Mesenchymal stem cell (in vitro differentiated cells and primary cell): Measurements from ENCODE around the gene EXOC4.

Experiments used
- DNase-seq: peaks from one replicate; pipeline ENCODE4 v3.0.0-alpha.2; 2013
- H2AFZ ChIP-seq: one replicate; pipeline ENCODE4 v1.6.1; 2013; ENCODE audit warnings: low read depth, mild to moderate bottlenecking, control low read depth, inconsistent platforms, low read length, moderate library complexity
- H2AK5ac ChIP-seq: 2 replicates; pipeline ENCODE4 v1.6.1; 2013; ENCODE audit warnings: low read length, moderate library complexity, mild to moderate bottlenecking, inconsistent platforms; ENCODE audit not compliant: severe bottlenecking
- H2BK120ac ChIP-seq: one replicate; pipeline ENCODE4 v1.6.1; 2013; ENCODE audit warnings: low read depth, mild to moderate bottlenecking, inconsistent platforms, low read length, moderate library complexity
- H2BK12ac ChIP-seq, 2 experiments: one replicate each; pipeline ENCODE4 v1.6.1; 2013; ENCODE audit warnings: inconsistent platforms in 2 of 2, low read length in 2 of 2, mild to moderate bottlenecking in 2 of 2, moderate library complexity in 2 of 2, control low read depth in 1 of 2
- H2BK15ac ChIP-seq: one replicate; pipeline ENCODE4 v1.6.1; 2013; ENCODE audit warnings: mild to moderate bottlenecking, low read depth, inconsistent platforms; ENCODE audit not compliant: poor library complexity, severe bottlenecking
- H2BK5ac ChIP-seq: 2 replicates; pipeline ENCODE4 v1.6.1; 2013; ENCODE audit warnings: low read depth, mild to moderate bottlenecking, low read length, control low read depth, inconsistent platforms; ENCODE audit not compliant: poor library complexity, severe bottlenecking
- H3K14ac ChIP-seq, 2 experiments: one replicate each; pipeline ENCODE4 v1.6.1; 2013; ENCODE audit warnings: inconsistent platforms in 2 of 2, low read length in 2 of 2, control low read depth in 1 of 2, mild to moderate bottlenecking in 1 of 2, moderate library complexity in 1 of 2
- H3K18ac ChIP-seq, 2 experiments: one replicate each; pipeline ENCODE4 v1.6.1; 2013; ENCODE audit warnings: inconsistent platforms in 2 of 2, low read length in 2 of 2, control low read depth in 1 of 2, low read depth in 1 of 2, mild to moderate bottlenecking in 1 of 2
- H3K23ac ChIP-seq, 2 experiments: one replicate each; pipeline ENCODE4 v1.6.1; 2013; ENCODE audit warnings: inconsistent platforms in 2 of 2, low read length in 2 of 2, mild to moderate bottlenecking in 2 of 2, moderate library complexity in 2 of 2, control low read depth in 1 of 2
- H3K27ac ChIP-seq: 2 replicates; pipeline ENCODE4 v1.5.1; 2013; ENCODE audit warnings: mild to moderate bottlenecking, moderate library complexity, low read length, control low read depth, inconsistent platforms; ENCODE audit not compliant: poor library complexity, severe bottlenecking
- H3K27me3 ChIP-seq, 2 experiments: 2 replicates each; pipeline versions ENCODE4 v1.6.1 to v1.7.0; 2013; ENCODE audit warnings: low read length in 2 of 2, mild to moderate bottlenecking in 2 of 2, moderate library complexity in 2 of 2, control low read depth in 1 of 2, inconsistent platforms in 1 of 2; ENCODE audit not compliant: control insufficient read depth in 1 of 2, insufficient read depth in 1 of 2
- H3K36me3 ChIP-seq, 2 experiments: 2 replicates each; pipeline versions ENCODE4 v1.6.1 to v1.7.0; 2013; ENCODE audit warnings: low read length in 2 of 2, control low read depth in 1 of 2, inconsistent platforms in 1 of 2, low read depth in 1 of 2, mild to moderate bottlenecking in 1 of 2; ENCODE audit not compliant: insufficient read depth in 2 of 2, control insufficient read depth in 1 of 2
- H3K4ac ChIP-seq, 2 experiments: one replicate each; pipeline ENCODE4 v1.6.1; 2013; ENCODE audit warnings: inconsistent platforms in 2 of 2, low read length in 2 of 2, mild to moderate bottlenecking in 2 of 2, moderate library complexity in 2 of 2, control low read depth in 1 of 2, low read depth in 1 of 2
- H3K4me1 ChIP-seq: 2 replicates; pipeline ENCODE4 v1.6.1; 2013; ENCODE audit warnings: low read depth, low read length, control low read depth; ENCODE audit not compliant: control insufficient read depth, insufficient read depth
- H3K4me2 ChIP-seq: 2 replicates; pipeline ENCODE4 v1.6.1; 2013; ENCODE audit warnings: low read length, mild to moderate bottlenecking, inconsistent platforms; ENCODE audit not compliant: poor library complexity, severe bottlenecking
- H3K4me3 ChIP-seq, 2 experiments: 2 replicates each; pipeline versions ENCODE4 v1.5.1 to v1.7.0; 2013; ENCODE audit warnings: low read length in 2 of 2, mild to moderate bottlenecking in 2 of 2, control low read depth in 1 of 2, low read depth in 1 of 2; ENCODE audit not compliant: insufficient read depth in 1 of 2
- H3K79me1 ChIP-seq: replicated peaks from 2 replicates; pipeline ENCODE4 v1.6.1; 2013; ENCODE audit warnings: mild to moderate bottlenecking, control low read depth, low read length, inconsistent platforms; ENCODE audit not compliant: poor library complexity, severe bottlenecking
- H3K9ac ChIP-seq: 2 replicates; pipeline ENCODE4 v1.7.0; 2013; ENCODE audit warnings: mild to moderate bottlenecking, low read length, moderate library complexity
- H3K9me3 ChIP-seq: 2 replicates; pipeline ENCODE4 v1.7.0; 2013; ENCODE audit warnings: mild to moderate bottlenecking, low read length; ENCODE audit not compliant: control insufficient read depth
- H4K8ac ChIP-seq: one replicate; pipeline ENCODE4 v1.6.1; 2013; ENCODE audit warnings: inconsistent platforms, mild to moderate bottlenecking, low read length, moderate library complexity
- H4K91ac ChIP-seq: one replicate; pipeline ENCODE4 v1.6.1; 2013; ENCODE audit warnings: mild to moderate bottlenecking, low read length, inconsistent platforms
- WGBS: methylation state at CpG from one replicate; pipeline ENCODE4 v1.1.7; 2013; ENCODE audit warnings: mixed read lengths; 5-methylcytosine and 5-hydroxymethylcytosine counted together

The EXOC4 gene

GRCh38 chr7:133560900-133561299, 308.0 kb downstream of the EXOC4 start:
- Histone ChIP-seq H3K9ac (no peak overlapping the region), H2BK120ac (no peak overlapping the region), H3K9me3 (no peaks in the 10 kb centered on the region), H2AFZ (no peak overlapping the region), H3K4ac (no peak overlapping the region), H3K36me3 (no peaks in the 10 kb centered on the region), H2BK12ac (no peak overlapping the region), H2BK5ac (no peak overlapping the region), H2BK15ac (no peak overlapping the region), H3K4me1 (peaks cover 4% of the 10 kb centered on the region), H3K23ac (no peak overlapping the region), H3K18ac (no peak overlapping the region), H3K27ac (no peak overlapping the region), H4K91ac (no peak overlapping the region), H3K4me3 (no peak overlapping the region), H2AK5ac (no peak overlapping the region), H3K14ac (no peak overlapping the region), H3K4me2 (no peak overlapping the region), H4K8ac (no peak overlapping the region), H3K27me3 (no peaks in the 10 kb centered on the region), H3K79me1 (peaks cover 18% of the 10 kb centered on the region)
- 98% methylated on average over 2 of the region's 2 CpGs for WGBS
- no peak for DNase-seq

DNA sequence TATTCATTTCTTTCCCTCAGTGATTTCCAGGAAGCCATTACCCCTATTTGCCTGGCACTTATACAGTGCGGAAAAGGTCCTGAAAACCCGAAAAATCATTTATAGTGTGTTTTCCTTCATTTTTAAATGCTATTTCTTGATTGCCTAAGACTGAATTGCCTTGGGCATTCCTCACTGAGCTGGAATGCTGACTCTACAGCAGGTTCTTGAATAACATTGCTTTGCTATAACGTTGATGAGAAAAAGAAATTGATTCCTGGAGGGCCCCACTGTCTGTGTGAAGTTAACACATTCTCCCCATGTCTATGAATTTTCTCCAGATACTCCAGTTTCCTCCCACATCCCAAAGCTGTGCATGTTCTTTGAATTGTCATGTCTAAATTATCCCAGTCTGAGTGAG, 308.5 kb downstream of the EXOC4 start:
- Histone ChIP-seq H2BK5ac (no peak overlapping the region), H3K79me1 (peaks cover 18% of the 10 kb centered on the region), H3K18ac (no peak overlapping the region), H4K8ac (no peak overlapping the region), H2BK15ac (peak overlapping the region; percentile 33), H2AK5ac (no peak overlapping the region), H3K36me3 (no peaks in the 10 kb centered on the region), H2BK12ac (no peak overlapping the region), H2BK120ac (no peak overlapping the region), H3K14ac (no peak overlapping the region), H4K91ac (no peak overlapping the region), H2AFZ (no peak overlapping the region), H3K4me1 (peaks cover 4% of the 10 kb centered on the region), H3K4me2 (no peak overlapping the region), H3K9me3 (no peaks in the 10 kb centered on the region), H3K27me3 (no peaks in the 10 kb centered on the region), H3K4me3 (no peak overlapping the region), H3K4ac (no peak overlapping the region), H3K9ac (no peak overlapping the region), H3K23ac (no peak overlapping the region), H3K27ac (no peak overlapping the region)
- WGBS, result 100% methylated on average over 1 of the region's 3 CpGs
- DNase-seq, result no peak

DNA sequence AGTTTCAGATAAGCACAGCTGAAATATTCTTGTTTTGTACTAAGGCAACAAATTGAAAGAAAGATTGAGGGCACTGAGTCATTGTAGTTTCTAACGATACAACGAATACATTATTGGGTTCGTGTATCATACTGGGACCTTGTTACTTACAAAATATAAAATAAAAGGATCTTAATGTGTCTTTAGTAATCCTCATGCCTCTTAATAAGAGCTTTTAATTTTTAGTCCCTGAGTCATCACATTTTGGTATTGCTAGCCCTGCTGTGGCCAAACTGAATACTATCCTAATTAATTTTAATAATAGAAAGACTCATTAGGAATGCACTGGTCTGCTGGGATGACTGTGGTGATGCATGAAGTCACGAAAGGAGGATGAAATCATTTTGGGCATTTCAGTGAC, 309.7 kb downstream of the EXOC4 start:
- Histone ChIP-seq H3K14ac (no peak overlapping the region), H3K27me3 (no peaks in the 10 kb centered on the region), H3K27ac (no peak overlapping the region), H2AFZ (no peak overlapping the region), H3K23ac (no peak overlapping the region), H2BK15ac (no peak overlapping the region), H3K4me2 (no peak overlapping the region), H4K91ac (no peak overlapping the region), H2BK120ac (no peak overlapping the region), H4K8ac (no peak overlapping the region), H3K36me3 (no peaks in the 10 kb centered on the region), H3K18ac (no peak overlapping the region), H3K4me3 (no peak overlapping the region), H3K4ac (no peak overlapping the region), H2BK12ac (no peak overlapping the region), H2AK5ac (no peak overlapping the region), H2BK5ac (no peak overlapping the region), H3K9ac (peak overlapping the region; percentile 13), H3K79me1 (peaks cover 18% of the 10 kb centered on the region), H3K9me3 (no peaks in the 10 kb centered on the region), H3K4me1 (peaks cover 4% of the 10 kb centered on the region)
- 73% methylated on average over 1 of the region's 4 CpGs for WGBS
- no peak for DNase-seq

GRCh38 chr7:133563251-133563650, 310.4 kb downstream of the EXOC4 start:
- H3K4me1 ChIP-seq, result peaks cover 4% of the 10 kb centered on the region
- no peak overlapping the region for H3K14ac ChIP-seq

More at GRCh38 chr7:133563251-133563650, 310.4 kb downstream of the EXOC4 start:
- Histone ChIP-seq H3K23ac (no peak overlapping the region), H3K4ac (no peak overlapping the region), H3K36me3 (no peaks in the 10 kb centered on the region), H2BK5ac (no peak overlapping the region), H3K18ac (no peak overlapping the region), H2AFZ (no peak overlapping the region), H3K4me2 (no peak overlapping the region), H4K8ac (no peak overlapping the region), H3K4me3 (no peak overlapping the region), H2BK12ac (no peak overlapping the region), H3K27ac (no peak overlapping the region), H3K79me1 (peaks cover 18% of the 10 kb centered on the region), H3K9me3 (no peaks in the 10 kb centered on the region), H3K9ac (no peak overlapping the region), H3K27me3 (no peaks in the 10 kb centered on the region), H2BK120ac (no peak overlapping the region), H4K91ac (no peak overlapping the region), H2AK5ac (no peak overlapping the region), H2BK15ac (no peak overlapping the region)
- DNase-seq, result no peak
- WGBS, result 95% methylated on average over 2 of the region's 5 CpGs
